Adrenal gland (tissue), 5 donors: ENCODE results near the gene CSH2.

Source experiments
- CTCF ChIP-seq, 6 experiments: fragments of 450-650 bp in 4 of 6; fragments of 200-600 bp in 2 of 6; sonication (generic) in 1 of 6; IDR thresholded peaks; 1 replicate in 5 of 6; 2 replicates in 1 of 6; pipeline versions ENCODE4 v1.5.1 to v1.8.0; 2016 to 2021; ENCODE audit warnings: antibody characterized with exemption in 6 of 6, mild to moderate bottlenecking in 2 of 6, moderate library complexity in 1 of 6
- POLR2A ChIP-seq, 2 donors: fragments of 450-650 bp; IDR thresholded peaks; one replicate each; pipeline ENCODE4 v1.6.1; 2017; ENCODE audit warnings: antibody characterized with exemption in 2 of 2, mild to moderate bottlenecking in 2 of 2, moderate library complexity in 1 of 2
- donor health status: DM: no; HTN: no; CAD: no.

GRCh38 chr17:63827801-63828221, 45.7 kb downstream of the CSH2 start:
- TF ChIP-seq CTCF (IDR thresholded peaks at IDR 0.05) (no peak), POLR2A (IDR thresholded peaks at IDR 0.05) (no peak)
